Upper lobe of left lung (tissue), 4 donors: ENCODE measurements around the gene SMARCD3.

Experiments used
- EP300 ChIP-seq, 4 donors: sonication (generic); formaldehyde crosslinking; IDR thresholded peaks; one replicate each; pipeline ENCODE4 v1.5.1; 2017; ENCODE audit warnings: antibody characterized with exemption in 4 of 4, control low read depth in 2 of 4
- POLR2A ChIP-seq, 4 donors: fragments of 450-650 bp; IDR thresholded peaks; one replicate each; pipeline ENCODE4 v1.5.1; 2016 to 2017; ENCODE audit warnings: antibody characterized with exemption in 4 of 4, mild to moderate bottlenecking in 2 of 4
- TF ChIP-seq, protein P1 (sequence below), 6 experiments: fragments of 450-650 bp in 4 of 6; fragments of 200-600 bp in 2 of 6; sonication (generic) in 2 of 6; IDR thresholded peaks; one replicate each; pipeline ENCODE4 v1.5.1; 2016 to 2019; ENCODE audit warnings: antibody characterized with exemption in 6 of 6

- TF ChIP-seq POLR2A (IDR thresholded peaks at IDR 0.05) (no peak), EP300 (IDR thresholded peaks at IDR 0.05) (no peak)
- TF ChIP-seq, protein P1, sequence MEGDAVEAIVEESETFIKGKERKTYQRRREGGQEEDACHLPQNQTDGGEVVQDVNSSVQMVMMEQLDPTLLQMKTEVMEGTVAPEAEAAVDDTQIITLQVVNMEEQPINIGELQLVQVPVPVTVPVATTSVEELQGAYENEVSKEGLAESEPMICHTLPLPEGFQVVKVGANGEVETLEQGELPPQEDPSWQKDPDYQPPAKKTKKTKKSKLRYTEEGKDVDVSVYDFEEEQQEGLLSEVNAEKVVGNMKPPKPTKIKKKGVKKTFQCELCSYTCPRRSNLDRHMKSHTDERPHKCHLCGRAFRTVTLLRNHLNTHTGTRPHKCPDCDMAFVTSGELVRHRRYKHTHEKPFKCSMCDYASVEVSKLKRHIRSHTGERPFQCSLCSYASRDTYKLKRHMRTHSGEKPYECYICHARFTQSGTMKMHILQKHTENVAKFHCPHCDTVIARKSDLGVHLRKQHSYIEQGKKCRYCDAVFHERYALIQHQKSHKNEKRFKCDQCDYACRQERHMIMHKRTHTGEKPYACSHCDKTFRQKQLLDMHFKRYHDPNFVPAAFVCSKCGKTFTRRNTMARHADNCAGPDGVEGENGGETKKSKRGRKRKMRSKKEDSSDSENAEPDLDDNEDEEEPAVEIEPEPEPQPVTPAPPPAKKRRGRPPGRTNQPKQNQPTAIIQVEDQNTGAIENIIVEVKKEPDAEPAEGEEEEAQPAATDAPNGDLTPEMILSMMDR (IDR thresholded peaks at IDR 0.05), result no peak
These were observed 30.3 kb downstream of the SMARCD3 start for GRCh38 chr7:151218170-151218569.
